Activated CD4-positive, alpha-beta T cell treated with anti-CD3 and anti-CD28 coated beads, Interleukin-2, amount 50 U/mL, for 4 hours (primary cell): ENCODE measurements around the gene INIP.

Experiments used
- DNase-seq, 2 experiments: peaks; one replicate each; pipeline ENCODE4 v3.0.0-alpha.2; 2020

INIP gene, protein sequence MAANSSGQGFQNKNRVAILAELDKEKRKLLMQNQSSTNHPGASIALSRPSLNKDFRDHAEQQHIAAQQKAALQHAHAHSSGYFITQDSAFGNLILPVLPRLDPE

DNA sequence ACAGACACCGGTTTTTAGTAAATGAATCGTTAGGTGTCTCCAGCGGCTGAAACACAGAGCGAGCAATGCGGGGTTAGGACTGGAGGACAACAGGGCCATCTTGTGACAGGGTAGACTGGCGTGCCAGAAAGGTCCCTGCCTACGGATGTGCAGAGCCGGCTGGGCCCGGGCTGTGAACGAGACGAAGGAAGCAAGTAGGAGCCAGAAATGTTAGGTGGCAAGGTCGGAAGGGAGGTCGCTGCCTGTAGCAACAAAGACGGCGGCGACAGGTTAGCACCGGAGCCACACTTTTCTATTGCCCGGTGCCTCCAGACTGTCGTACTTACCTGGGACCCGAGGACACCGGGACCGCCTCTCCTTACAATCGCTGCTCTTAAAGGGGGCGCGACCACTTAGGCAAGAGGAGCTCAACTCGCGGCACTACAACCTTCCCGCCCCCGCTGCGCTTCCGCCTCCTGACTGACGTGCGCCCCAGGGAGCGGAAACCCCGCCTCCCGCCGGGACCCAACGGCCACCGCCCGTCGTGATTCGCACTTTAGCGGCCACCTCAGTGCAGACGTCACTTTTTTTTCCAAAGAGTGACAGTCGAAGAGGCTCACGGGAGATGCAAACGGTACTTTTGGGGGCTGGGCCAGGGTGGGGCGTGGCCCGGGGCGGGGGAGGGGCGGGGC lies at the start of gene INIP:
Gene INIP (minus strand): TSS at position 457 of the 671 bp plus-strand sequence. CDS start 1,632 bp downstream, outside the sequence.
- peak; percentile 95 to 96 for DNase-seq

DNA sequence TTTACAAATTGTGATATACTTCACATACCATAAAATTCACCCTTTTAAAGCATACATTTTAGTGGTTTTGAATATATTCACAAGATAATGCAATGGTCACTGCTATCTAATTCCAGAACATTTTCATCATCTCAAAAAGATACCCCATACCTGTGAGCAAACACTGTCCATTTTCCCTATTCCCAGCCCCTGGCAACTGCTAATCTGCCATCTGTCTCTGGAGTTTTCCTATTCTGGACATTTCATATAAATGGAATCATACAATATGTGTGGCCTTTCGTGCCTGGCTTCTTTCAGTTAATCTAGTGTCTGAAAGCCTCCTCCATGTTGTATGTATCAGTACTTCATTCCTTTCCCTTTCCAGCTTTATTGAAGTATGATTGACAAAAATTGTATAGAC lies 47.4 kb upstream of the INIP start:
- DNase-seq = no peak

DNA sequence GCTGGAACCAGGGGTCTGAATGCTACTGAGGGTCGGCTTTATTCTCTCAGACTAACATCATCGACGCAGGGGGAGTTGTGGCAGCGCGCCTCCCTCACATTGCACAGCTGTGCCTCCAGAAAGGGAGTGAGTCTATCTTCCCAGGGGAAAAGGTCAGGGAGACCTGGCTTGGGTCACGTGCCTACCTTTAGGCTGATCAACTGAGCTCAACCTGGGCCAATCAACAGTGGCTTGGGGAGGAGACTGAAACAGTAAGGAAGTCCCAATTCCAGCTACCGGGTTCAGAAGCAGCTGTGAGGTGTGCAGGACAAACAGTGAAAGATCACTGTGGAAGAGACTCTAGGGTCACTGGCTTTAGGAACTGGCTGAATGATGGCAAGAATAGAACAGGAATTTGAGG lies 46.9 kb upstream of the INIP start:
- no peak for DNase-seq

DNA sequence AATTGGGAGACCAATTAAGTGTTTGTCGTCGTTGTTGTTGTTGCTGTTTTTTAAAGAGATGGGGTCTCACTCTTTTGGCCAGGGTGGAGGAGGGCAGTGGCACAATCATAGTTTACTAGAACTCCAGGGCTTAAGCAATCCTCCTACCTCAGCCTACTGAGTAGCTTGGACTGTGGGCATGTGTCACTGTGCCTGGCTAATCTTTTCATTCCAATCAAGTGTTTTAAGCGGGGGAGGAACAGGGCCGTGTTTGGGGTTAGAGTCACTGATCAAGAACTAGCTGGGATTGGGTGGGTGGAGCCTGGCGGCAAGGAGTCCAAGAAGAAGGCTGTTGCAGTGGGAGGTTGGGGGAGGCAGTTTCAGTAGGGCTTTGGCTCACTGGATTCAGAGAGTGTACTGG lies 46.4 kb upstream of the INIP start:
- no peak for DNase-seq

DNA sequence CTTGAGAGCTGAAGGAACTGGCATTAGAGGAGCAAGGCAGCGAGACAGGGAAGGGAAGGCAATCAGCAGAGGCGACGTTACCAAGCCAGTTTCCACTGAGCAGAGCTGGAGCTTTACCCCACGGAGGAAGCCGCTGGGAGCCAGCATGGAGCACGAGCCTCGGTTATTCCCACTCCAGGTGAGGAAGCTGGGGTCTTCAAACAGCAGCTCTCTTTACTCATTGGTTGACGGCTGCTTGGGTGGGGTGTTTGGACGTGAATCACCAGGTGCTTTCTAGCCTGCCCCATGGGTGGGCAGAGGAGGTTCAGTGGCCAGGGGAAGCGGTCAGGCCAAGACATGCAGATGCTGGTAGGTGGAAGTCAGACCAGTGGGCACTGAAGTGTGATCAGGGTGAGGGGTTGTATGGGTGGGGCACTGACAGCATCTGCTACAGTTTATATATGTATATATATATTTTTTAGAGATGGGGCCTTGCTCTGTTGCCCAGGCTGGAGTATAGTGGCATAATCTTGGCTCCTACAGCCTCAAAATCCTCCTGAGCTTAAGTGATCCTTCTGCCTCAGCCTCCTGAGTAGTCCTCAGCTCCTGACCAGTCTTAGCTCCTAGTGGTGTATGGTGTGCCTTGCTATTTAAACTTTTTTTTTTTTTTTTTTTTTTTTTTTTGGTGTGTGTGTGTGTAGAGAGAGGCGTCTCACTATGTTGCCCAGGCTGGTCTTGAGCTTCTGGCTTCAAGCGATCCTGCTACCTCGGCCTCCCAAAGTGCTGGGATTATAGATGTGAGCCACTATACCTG lies 45.0 kb upstream of the INIP start:
- no peak for DNase-seq

DNA sequence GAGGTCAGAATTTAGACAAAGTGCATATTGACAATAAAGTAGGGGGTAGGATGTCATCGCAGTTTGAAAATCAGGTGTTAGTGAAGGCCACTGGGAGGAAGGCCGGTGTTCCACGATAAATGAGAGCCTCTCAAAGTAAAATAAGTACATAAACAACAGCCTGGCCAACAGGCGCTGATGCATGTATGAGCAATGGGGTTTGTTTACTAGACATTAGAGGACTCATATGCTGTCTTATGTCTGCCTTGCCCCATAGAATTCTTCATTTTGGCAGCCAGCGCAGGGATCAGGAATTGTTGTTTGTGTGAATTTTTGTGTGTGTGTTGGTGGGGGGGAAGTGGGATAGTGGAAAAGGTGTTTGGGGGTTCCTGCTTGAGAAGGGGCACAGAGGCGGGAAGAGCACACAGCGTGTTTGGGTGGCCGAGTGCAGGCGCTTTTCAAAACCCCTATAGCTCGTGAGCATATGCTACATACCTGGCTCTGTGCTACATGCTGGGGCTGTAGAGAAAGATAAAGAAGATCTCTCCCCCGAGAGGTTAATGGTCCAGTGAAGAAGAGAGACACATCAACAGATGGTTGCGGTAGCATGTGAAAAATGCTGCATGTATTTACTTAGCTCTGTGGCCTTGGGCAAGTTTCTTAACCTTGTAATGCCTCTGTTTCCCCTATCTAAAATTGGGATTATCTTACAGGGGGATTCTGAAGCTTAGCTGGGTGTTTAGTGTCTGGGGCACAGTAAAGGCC lies 44.2 kb upstream of the INIP start:
- DNase-seq = no peak

DNA sequence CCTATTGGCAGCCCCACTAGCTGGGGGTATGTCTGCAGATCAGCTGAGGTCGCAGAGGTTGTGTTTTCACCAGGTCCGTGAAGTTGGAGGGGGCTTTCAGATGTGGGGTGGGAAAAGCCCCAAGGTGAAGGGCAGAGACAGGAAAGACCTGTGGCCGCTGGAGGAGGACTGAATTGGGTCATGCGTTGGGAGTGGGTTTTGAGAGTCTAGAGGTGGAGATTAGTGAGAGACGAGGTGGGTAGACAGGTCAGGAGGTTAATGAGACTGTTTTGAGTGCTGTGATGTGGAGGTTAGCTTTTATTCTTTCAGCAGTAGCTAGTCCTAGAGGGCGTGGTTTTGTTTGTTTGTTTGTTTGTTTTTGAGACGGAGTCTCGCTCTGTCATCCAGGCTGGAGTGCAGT lies 42.9 kb upstream of the INIP start:
- DNase-seq = no peak

DNA sequence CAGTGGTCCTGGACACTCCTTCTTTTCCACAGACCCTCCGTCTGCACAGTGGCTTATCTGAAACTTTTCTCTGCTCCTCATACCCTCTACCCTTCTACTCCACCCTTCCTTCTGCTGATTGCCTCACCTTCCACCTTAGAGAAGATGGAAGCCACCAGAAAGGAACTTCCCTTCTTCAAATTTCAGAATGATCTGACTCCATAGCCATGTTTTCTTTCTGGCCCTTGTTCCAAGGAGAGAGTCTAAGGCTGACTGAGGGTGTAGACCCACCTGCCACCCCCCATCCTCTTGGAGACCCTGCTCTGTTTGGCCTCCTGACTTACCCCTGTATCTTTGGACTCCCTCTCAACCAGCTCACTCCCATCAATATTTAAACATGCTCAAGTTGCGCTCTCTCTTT lies 40.0 kb upstream of the INIP start:
- DNase-seq = no peak

DNA sequence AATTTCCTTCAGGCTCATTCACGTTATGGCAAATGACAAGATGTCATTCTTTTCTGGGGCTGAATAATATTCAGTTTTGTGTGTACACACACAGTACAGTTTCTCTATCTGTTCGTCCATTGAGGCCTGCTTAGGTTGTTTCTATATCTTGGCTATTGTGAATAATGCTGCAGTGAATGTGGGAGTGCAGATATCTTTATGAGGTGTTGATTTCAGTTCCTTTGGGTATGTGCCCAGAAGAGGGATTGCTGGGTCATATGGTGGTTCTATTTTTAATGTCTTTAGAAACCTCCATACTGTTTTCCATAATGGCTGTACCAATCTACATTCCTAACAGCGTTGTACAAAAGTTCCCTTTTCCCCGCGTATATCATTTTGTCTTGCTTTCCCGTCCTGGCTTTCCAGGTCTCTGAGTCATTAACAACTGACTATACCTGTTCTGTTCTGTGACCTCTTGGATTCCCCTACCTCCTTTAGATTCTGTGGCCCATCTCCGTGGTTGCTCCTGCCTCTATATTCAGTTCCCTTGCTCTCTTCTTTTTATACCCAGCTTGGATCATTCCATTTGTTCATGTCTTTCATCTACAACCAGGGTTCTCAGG lies 39.5 kb upstream of the INIP start:
- DNase-seq = no peak

DNA sequence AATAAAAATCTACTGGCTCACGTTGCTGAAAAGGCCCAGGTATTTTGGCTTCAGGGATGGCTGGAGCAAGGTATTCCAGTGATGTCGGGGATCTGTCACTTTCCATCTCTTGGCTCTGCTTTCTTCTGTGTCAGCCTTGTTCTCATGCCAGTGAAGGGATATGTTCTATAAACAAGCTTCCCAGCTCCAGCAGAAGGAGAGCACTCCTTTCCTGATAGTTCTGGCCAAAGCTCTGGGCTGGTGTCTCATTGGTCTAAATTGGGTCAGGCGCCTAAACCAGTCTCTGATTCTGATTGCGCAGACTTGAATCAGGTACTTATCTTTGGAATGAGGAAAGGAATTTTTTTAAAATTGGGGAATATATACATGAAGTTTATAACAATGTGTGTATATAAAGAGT lies 37.8 kb upstream of the INIP start:
- DNase-seq = no peak

DNA sequence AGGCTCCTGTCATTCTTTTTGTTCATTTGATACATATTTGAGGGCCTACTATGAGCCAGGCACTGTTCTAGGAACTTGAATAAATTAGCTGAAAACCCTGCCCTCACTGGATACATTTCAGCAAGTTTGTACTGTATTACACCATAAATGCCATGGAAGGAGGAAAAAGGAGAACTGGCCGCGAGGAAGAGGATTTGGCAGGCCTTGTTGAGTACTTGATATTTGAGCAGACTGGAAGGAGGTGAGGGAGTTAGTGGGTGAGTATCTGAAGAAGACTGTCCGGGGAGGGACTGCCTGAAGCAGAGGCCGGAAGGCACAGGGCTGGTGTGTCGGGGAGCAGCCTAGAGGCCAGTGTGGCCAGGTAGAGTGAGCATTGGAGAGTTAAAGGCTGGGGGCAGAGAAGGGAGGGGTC lies 37.1 kb upstream of the INIP start:
- DNase-seq = no peak

DNA sequence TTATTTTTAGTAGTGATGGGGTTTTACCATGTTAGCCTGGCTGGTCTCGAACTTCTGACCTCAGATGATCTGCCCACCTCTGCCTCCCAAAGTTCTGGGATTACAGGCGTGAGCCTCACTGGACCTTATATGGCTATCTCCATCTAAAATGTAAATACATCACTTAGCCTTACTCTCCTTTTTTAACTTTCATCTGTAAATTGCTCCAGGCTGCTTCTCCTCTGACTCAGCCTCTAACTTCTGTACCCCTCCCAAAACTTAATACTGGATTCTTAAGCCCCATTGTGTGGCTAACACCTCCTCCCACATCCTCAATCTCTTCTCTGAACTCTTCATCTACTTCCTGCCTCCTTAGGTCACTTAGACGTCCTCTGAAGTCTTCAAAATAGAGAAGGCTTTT lies 36.7 kb upstream of the INIP start:
- no peak for DNase-seq

DNA sequence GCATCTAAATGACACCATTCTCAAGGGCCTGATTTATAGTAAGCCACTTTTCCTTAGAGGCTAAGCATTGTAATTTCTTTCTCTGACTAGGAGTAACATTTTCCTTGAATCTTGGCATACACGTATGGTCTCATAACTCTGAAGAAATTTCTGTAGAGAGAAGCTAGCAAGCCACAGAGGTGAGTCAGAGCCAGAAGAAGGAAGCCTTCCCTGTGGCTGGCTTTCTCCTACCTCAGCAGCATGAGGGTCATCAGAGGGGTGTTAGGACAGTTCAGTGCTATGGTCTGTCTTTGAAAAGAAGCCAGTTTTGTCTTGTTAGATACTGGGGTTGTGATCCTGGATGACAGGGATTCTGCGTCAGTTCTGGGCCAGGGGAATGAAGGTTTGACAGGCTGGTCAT lies 35.8 kb upstream of the INIP start:
- no peak for DNase-seq

DNA sequence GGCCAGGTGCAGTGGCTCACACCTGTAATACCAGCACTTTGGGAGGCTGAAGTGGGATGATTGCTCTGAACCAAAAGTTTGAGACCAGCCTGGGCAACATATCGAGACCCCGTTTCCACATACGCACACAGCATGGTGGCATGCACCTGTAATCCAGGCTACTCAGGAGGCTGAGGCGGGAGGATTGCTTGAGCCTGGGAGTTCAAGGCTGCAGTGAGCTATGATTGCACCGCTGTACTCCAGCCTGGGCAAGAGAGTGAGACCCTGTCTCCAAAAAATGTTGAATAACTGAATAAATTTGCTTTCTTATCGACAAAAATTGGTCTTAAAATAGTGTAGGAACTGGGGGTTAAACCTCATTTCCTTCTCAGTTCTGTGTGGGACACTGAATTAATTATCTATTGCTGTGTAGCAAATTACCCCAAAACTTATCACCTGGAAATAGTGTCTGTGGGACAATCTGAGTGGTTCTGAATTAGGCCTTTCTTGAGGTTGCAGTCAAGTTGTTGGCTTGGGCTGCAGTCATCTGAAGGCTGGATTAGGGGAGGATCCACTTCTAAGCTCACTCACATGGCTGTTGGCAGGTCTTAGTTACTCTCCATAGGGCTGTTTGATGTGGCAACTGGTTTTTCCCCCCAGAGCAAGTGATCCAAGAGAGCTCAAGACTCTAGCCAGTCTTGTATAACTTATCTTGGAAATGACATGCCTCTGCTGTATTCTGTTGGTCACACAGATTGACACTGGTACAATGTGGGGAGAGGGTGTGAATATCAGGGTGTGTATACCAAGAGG lies 34.6 kb upstream of the INIP start:
- DNase-seq = no peak

DNA sequence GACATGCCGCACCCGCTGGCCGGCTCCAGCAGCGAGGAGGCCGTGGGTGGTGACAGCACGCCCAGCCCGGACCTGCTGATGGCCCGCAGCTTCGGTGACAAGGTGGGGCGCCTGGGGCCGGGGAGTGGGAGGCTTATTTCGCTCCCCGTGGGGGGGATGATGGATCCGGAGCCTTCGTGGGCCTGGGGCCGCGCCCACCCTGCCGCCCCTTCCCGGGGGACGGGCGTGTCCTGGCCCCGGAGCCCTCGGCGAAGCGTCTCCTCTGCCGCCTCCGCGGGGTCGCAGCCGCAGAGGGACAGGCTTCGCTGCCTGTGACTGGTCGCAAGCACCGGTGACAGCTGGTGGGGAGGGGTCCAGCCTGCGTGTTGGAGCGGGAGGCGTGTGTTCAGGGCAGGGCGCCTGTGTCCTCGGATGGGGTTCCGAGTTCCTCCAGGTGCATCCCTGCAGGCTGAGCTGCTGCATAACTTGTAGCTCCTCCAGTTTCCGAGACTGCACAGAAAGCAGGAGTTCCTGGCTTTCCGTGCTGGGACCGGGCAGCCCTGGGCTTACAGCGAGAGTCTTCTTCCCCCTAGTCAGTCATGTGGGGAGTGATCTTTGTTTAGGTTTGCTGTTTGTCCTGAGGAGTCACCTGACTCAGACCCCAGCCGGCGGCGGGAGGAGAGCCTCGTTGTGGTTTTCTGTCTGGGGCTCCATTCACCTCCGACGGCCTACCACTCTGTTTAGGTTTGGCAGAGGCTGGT lies 33.3 kb upstream of the INIP start:
- peak; percentile 7 to 21 for DNase-seq

DNA sequence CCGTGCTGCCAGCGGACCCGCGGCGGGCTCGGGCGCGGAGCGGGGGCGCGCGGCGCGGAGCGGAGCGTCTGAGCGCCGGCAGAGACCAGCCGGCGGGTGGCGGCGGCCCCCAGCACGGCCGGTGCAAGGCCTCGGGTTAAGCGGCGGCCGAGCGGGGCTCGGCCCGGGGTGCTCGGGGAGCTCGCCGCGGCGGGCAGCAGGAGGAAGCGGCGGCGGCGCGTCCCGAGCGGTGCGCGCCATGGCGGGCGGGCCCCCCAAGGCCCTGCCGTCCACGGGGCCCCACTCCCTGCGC lies 32.8 kb upstream of the INIP start:
- no peak for DNase-seq

DNA sequence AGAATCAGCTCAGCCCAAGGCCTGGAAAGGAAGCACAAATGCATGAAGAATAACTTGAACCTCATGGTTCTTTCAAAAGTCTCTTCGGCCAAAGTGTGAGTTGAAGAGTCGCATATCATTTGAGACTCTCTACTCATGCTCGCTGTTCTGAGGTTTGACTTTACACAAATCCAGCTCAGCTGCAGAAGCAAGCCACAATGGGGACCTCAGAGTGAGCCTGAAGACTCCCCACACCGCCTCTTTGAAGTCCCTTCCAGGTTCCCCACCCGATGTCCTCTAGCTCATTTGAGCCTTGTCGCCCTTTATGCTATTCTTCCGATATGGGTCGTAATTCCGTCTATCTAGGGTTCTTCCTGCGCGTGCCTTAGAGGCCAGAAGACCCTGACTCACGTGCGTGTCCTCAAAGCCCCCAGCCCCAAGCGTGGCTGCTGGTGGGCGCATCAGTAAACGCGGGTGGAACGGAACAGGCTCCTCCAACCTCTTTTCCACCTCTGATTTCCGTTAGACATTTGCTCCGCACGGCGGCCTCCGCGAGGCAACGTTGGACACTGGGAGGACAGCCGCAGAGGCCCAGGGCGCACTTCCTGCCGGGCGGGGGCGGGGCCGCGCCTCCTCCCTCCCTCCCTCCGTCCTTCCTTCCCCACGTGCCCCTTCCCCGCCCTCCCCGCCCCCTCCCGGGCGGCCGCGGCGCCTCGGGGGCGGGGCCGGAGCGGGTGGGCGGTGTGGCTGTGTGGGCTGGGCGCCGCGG lies 32.3 kb upstream of the INIP start, which contains the start of gene SNX30:
Gene SNX30 (plus strand): TSS at position 745 of the 748 bp plus-strand sequence. CDS start 242 bp downstream, outside the sequence.
- DNase-seq = peak; percentile 57 to 66

DNA sequence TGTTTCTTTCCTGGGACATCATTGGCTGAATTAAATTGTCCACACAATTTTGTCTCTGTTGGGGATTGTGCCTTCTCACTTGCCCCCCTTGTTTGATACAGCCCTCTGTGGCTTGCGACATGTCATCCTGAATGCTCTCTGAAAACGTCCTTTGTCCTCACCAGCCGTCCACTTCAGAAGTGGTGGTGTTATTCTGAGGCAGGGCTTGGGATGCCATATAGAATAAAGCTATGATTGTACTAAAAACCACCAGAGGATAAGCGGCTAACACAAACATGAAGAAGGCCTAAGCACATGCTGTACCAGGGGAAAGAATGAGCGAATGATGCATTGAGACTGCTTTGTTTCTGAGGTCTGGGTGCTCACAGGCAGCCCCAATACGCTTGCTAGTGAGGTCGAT lies 29.2 kb upstream of the INIP start:
- no peak for DNase-seq

DNA sequence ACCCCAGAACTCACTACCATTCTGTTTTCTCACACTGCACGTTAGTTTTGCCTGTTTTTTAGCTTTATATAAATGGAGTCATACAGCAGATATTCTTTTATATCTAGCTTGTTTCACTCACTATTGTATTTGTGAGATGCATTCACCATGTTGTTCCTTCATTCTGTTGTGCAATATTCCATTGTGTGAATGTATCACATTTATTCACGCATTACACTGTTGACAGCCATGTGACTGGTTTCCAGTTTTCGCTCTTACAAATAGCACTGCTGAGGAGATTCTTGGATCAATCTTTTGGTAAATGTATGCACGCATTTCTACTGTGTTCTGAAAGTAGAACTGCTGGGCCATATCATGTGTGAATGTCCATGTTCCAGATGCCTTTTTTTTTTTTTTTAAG lies 26.3 kb upstream of the INIP start:
- no peak for DNase-seq

DNA sequence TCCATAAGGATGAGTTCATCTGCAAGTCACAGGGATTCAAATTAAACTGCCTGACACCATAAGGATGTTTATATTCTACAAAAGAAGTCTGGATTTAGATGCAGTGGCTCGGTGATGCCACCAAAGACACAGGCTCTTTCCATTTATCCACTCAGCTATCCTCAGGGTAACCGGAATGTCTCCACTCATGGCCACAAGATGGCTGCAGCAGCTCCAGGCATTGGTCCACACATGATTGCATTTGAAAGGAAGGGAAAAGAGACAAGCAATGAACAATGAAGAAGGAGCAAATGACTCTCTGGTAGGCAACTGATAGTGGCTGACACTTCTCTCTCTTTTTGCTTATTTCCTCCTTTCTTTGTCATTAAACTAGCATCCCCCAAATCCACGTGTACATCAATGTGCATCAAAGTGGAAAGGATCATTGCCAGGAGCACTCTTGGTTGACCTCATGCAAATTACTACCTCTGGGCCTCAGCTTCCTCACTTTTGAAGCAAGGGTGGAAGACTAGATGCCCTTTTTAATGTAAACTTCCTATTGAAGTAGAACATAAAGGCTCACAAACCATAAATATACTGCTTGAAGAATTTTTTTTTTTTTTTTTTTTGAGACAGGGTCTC lies 25.4 kb upstream of the INIP start:
- no peak for DNase-seq

DNA sequence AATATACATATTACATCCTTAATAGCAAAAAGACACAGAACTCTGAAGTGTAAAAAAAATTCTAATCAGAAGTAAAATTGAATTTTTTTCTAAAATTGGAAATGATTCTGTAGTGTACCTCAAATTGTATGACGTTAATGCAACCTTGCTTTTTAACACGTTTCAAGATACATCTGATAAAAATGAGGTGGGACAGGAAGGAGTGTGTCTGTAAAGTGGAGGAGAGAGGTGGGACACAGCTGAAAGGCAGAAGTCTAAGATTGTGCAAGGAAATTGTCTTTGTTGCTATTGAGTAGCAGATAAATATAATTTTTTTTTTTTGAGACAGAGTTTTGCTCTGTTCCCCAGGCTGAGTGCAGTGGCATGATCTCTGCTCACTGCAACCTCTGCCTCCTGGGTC lies 17.0 kb upstream of the INIP start:
- no peak for DNase-seq
